ENCODE measurements around the gene ZNF322. TPM values are rescaled to one million over a fixed set of nuclear protein-coding genes. Genes with fewer than 3 reads are reported as not detected.
A peak's percentile ranks its signal among the peaks of the same experiment; 100 is the strongest.

The ZNF322 gene
- polyA plus RNA-seq, 1 of the 3 experiments (the other 2 are of a cell fraction): 4.0 TPM

DNA sequence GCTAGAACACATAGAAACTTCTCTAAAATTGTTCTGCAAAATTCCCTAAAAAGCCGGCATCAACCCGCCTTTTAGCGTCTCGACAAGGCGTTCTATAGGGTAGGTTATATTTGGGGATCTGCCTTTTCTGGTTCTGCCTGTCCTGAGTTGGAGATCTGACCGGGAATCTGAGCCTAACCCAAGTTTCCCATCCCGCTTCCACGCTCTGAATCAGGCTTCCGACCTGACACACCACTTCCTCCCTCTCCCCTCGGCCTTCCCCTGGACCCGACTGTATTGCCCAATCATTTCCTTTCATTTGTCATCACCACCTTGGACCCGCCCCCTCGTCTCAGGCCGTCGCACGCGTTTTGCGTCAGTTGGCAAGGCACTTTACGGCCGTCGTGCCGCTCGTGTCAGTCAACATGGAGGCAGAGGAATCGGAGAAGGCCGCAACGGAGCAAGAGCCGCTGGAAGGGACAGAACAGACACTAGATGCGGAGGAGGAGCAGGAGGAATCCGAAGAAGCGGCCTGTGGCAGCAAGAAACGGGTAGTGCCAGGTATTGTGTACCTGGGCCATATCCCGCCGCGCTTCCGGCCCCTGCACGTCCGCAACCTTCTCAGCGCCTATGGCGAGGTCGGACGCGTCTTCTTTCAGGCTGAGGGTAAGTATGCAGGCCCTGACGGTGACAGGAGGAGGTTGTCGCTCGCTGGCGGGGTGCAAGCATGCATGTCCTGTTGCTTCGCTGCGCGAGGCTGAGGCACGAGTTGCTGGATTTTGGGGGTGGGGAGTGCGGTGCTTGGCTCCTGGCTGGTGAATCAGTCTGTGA is 62.8 kb downstream of the ZNF322 start, which contains the start of gene ABT1 (continued):
- no peak for TF ChIP-seq NRF1 (IDR thresholded peaks at IDR 0.05; ENCODE audit: low read depth, low read length)
- TF ChIP-seq RFX5 (IDR thresholded peaks at IDR 0.05; ENCODE audit: low read length): peak; percentile 65
- no peak for TF ChIP-seq EZH2phosphoT487 (IDR thresholded peaks at IDR 0.05; ENCODE audit: borderline replicate concordance, low read depth)
- TF ChIP-seq, protein P1, sequence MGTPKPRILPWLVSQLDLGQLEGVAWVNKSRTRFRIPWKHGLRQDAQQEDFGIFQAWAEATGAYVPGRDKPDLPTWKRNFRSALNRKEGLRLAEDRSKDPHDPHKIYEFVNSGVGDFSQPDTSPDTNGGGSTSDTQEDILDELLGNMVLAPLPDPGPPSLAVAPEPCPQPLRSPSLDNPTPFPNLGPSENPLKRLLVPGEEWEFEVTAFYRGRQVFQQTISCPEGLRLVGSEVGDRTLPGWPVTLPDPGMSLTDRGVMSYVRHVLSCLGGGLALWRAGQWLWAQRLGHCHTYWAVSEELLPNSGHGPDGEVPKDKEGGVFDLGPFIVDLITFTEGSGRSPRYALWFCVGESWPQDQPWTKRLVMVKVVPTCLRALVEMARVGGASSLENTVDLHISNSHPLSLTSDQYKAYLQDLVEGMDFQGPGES (IDR thresholded peaks at IDR 0.05; ENCODE audit: low read depth, low read length): no peak
- TF ChIP-seq MEF2A (IDR thresholded peaks at IDR 0.05; ENCODE audit: borderline replicate concordance, low read depth): no peak
- no peak for TF ChIP-seq FOXM1 (IDR thresholded peaks at IDR 0.05; ENCODE audit: low read depth)
- TF ChIP-seq POLR2AphosphoS5 (IDR thresholded peaks at IDR 0.05; ENCODE audit: low read depth, low read length): peak; percentile 90
- TF ChIP-seq FOSL2 (IDR thresholded peaks at IDR 0.05; ENCODE audit: borderline replicate concordance, low read depth): peak; percentile 16; the same call in 1 of the 2 replicates
- TF ChIP-seq FOXJ3 (CRISPR knock-in tag; IDR thresholded peaks at IDR 0.05): peak; percentile 62; the same call in 1 of the 2 replicates
- no peak; a peak in 1 of 4 replicates for TF ChIP-seq EP300 (IDR thresholded peaks at IDR 0.05; ENCODE audit: borderline replicate concordance in 1 of 2, low read depth in 1 of 2, low read length in 1 of 2)
- no peak for TF ChIP-seq TEAD4 (IDR thresholded peaks at IDR 0.05; ENCODE audit: borderline replicate concordance, insufficient read depth)

DNA sequence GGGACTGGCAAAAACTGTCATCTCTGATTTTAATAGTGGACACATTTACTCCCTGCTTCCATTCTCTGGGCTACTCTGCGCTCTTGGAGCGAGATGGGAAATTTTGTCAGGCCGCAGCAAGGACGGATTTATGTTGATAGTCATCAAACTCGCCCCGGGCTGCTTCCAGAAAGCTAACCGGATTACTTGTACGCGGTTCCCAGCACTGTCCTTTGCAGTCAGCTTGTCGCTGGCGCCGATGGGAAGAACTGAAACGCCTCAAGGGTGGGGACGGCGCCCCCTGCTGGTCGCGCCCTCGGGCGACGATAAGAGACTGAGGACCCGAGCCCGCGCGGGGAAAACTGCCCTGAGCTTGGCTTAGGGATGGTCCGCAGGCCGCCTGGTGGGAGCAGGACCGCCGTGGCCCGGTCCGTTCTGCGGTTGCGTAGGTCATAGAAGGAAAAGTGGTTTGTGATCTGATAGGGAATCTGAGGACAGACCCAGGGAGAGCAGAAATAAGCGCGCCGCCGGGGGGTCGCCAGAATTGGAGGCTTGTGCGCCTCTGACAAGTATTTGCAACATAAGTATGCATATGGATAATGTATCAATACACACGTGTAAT is 63.8 kb downstream of the ZNF322 start:
- Histone ChIP-seq H3K4me2 (peak overlapping the region; percentile 91), H3K4me3 (ENCODE audit: low read depth in 2 of 2, low read length in 1 of 2) (peak overlapping the region; percentile 72 to 94), H3K27me3 (ENCODE audit: insufficient read depth) (no peaks in the 10 kb centered on the region), H3F3A (replicated peaks; ENCODE audit: insufficient read depth) (peaks cover 27% of the 10 kb centered on the region), H3K9me3 (no peaks in the 10 kb centered on the region), H4K20me1 (ENCODE audit: insufficient read depth) (no peaks in the 10 kb centered on the region), H3K9me2 (no peaks in the 10 kb centered on the region), H3K9ac (peak overlapping the region; percentile 95; the same call in 1 of the 2 replicates), H3K27ac (ENCODE audit: low read depth in 2 of 2, low read length in 1 of 2) (peak overlapping the region; percentile 89 to 90), H2AFZ (ENCODE audit: low read depth) (peak overlapping the region; percentile 88), H3K4me1 (ENCODE audit: control insufficient read depth in 1 of 2, insufficient read depth in 2 of 2, low read depth in 1 of 2, low read length in 1 of 2) (peaks cover 5 to 15% of the 10 kb centered on the region in 2 experiments; a peak in 3 of 4 replicates), H3K36me3 (replicated peaks in 1 of 2; ENCODE audit: control insufficient read depth in 1 of 2, insufficient read depth in 2 of 2, low read length in 1 of 2) (peaks cover 21 to 25% of the 10 kb centered on the region in 2 experiments), H3K79me2 (ENCODE audit: insufficient read depth) (peaks cover 25% of the 10 kb centered on the region)
- CTCF ChIA-PET: interaction anchor here (0.6 to 7.9 kb wide), 36 partner anchors 10 to 560 kb away, joined by 3 to 183 read pairs (median 5); partner anchors contain the start of genes BTN2A2 and HMGN4
- DNase-seq: peak; percentile 79
- POLR2A ChIA-PET: interaction anchor here (0.6 to 1.2 kb wide), 4 partner anchors 19 to 58 kb away, joined by 3 to 8 read pairs (median 4); no protein-coding TSS in a partner anchor
- WGBS (ENCODE audit: low lambda C conversion rate): under 1% methylated on average over 28 of the region's 39 CpGs
- 0 out of 2 replicates have a peak, but pooled peaks have one; percentile 37 for TF ChIP-seq SIN3A (IDR thresholded peaks at IDR 0.05; ENCODE audit: borderline replicate concordance, low read depth, low read length)
- TF ChIP-seq RAD21 (IDR thresholded peaks at IDR 0.05; ENCODE audit: low read length): peak; percentile 62
- TF ChIP-seq, protein P2, sequence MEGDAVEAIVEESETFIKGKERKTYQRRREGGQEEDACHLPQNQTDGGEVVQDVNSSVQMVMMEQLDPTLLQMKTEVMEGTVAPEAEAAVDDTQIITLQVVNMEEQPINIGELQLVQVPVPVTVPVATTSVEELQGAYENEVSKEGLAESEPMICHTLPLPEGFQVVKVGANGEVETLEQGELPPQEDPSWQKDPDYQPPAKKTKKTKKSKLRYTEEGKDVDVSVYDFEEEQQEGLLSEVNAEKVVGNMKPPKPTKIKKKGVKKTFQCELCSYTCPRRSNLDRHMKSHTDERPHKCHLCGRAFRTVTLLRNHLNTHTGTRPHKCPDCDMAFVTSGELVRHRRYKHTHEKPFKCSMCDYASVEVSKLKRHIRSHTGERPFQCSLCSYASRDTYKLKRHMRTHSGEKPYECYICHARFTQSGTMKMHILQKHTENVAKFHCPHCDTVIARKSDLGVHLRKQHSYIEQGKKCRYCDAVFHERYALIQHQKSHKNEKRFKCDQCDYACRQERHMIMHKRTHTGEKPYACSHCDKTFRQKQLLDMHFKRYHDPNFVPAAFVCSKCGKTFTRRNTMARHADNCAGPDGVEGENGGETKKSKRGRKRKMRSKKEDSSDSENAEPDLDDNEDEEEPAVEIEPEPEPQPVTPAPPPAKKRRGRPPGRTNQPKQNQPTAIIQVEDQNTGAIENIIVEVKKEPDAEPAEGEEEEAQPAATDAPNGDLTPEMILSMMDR (IDR thresholded peaks at IDR 0.05): peak; percentile 97
- TF ChIP-seq RFX5 (IDR thresholded peaks at IDR 0.05; ENCODE audit: low read length): no peak
- TF ChIP-seq, protein P3, sequence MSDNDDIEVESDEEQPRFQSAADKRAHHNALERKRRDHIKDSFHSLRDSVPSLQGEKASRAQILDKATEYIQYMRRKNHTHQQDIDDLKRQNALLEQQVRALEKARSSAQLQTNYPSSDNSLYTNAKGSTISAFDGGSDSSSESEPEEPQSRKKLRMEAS (IDR thresholded peaks at IDR 0.05; ENCODE audit: low read depth): peak; percentile 67; the same call in 1 of the 2 replicates
- no peak for TF ChIP-seq TEAD4 (IDR thresholded peaks at IDR 0.05; ENCODE audit: borderline replicate concordance, insufficient read depth)
- no peak for TF ChIP-seq RXRA (IDR thresholded peaks at IDR 0.05; ENCODE audit: borderline replicate concordance, low read depth)
- no peak for TF ChIP-seq CHD2 (IDR thresholded peaks at IDR 0.05; ENCODE audit: low read length, partially characterized antibody)
- TF ChIP-seq TAF1 (IDR thresholded peaks at IDR 0.05; ENCODE audit: borderline replicate concordance, low read depth, low read length): no peak
- TF ChIP-seq FOSL2 (IDR thresholded peaks at IDR 0.05; ENCODE audit: borderline replicate concordance, low read depth): no peak
- peak; percentile 70 for TF ChIP-seq SMC3 (IDR thresholded peaks at IDR 0.05; ENCODE audit: low read depth, low read length)
- no peak for TF ChIP-seq YY1 (IDR thresholded peaks at IDR 0.05; ENCODE audit: low read depth)
- TF ChIP-seq NFIC (IDR thresholded peaks at IDR 0.05; ENCODE audit: borderline replicate concordance): no peak
- no peak for TF ChIP-seq MEF2A (IDR thresholded peaks at IDR 0.05; ENCODE audit: borderline replicate concordance, low read depth)
- peak; percentile 75; the same call in 1 of the 2 replicates for TF ChIP-seq GATA2 (CRISPR knock-in tag; IDR thresholded peaks at IDR 0.05)
- no peak for TF ChIP-seq TCF12 (IDR thresholded peaks at IDR 0.05)
- TF ChIP-seq MXI1 (IDR thresholded peaks at IDR 0.05; ENCODE audit: low read depth, low read length): peak; percentile 53; the same call in 1 of the 2 replicates
